C4-2B (cell line): ENCODE data around the gene PAQR4.

Experiments
- ZFX ChIP-seq: fragments of 450-650 bp; IDR thresholded peaks from 2 replicates; pipeline ENCODE4 v1.6.1; 2017
- TF ChIP-seq, protein P1 (sequence below): fragments of 450-650 bp; conservative IDR thresholded peaks from 2 replicates; pipeline ENCODE4 v1.5.1; 2017; ENCODE audit warnings: mild to moderate bottlenecking

DNA sequence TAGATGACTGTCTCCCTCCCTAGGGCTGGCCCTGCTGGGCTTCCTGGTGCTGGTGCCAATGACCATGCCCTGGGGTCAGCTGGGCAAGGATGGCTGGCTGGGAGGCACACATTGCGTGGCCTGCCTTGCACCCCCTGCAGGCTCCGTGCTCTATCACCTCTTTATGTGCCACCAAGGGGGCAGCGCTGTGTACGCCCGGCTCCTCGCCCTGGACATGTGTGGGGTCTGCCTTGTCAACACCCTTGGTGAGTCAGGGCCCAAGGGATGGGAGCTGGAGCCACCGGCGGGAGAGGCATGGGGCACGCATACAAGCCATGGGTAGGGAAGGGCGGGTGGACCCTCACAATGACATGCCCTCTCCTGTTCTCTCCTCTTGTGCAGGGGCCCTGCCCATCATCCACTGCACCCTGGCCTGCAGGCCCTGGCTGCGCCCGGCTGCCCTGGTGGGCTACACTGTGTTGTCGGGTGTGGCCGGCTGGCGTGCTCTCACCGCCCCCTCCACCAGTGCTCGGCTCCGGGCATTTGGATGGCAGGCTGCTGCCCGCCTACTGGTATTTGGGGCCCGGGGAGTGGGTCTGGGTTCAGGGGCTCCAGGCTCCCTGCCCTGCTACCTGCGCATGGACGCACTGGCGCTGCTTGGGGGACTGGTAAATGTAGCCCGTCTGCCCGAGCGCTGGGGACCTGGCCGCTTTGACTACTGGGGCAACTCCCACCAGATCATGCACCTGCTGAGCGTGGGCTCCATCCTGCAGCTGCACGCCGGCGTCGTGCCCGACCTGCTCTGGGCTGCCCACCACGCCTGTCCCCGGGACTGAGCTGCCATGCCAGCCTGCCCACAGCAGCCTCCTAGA, 2.2 kb downstream of the PAQR4 start:
- TF ChIP-seq, protein P1, sequence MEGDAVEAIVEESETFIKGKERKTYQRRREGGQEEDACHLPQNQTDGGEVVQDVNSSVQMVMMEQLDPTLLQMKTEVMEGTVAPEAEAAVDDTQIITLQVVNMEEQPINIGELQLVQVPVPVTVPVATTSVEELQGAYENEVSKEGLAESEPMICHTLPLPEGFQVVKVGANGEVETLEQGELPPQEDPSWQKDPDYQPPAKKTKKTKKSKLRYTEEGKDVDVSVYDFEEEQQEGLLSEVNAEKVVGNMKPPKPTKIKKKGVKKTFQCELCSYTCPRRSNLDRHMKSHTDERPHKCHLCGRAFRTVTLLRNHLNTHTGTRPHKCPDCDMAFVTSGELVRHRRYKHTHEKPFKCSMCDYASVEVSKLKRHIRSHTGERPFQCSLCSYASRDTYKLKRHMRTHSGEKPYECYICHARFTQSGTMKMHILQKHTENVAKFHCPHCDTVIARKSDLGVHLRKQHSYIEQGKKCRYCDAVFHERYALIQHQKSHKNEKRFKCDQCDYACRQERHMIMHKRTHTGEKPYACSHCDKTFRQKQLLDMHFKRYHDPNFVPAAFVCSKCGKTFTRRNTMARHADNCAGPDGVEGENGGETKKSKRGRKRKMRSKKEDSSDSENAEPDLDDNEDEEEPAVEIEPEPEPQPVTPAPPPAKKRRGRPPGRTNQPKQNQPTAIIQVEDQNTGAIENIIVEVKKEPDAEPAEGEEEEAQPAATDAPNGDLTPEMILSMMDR = no peak
- no peak for TF ChIP-seq ZFX
